Endothelial cell of umbilical vein (primary cell): ENCODE results near the gene ATP1B3. TPM values are rescaled to one million over a fixed set of nuclear protein-coding genes. Genes with fewer than 3 reads are reported as not detected.

Experiments used
- BruUV-seq: library from RNA; stranded (reverse); fragments of 400-500 nt; replicated peaks from 2 replicates; lab custom pipeline; 2021; lab: Mats Ljungman, UMichigan
- CTCF ChIA-PET: fragments of 300-600, 350-600 bp; sonication (Branson Sonifier 250); formaldehyde crosslinking; loops from one replicate; lab custom pipeline; 2021; ENCODE audit warnings: antibody characterized with exemption, inconsistent platforms; lab: Charles Lee
- POLR2A ChIA-PET: fragments of 300-600, 350-600 bp; sonication (Branson Sonifier 250); formaldehyde crosslinking; loops from one replicate; lab custom pipeline; 2021; ENCODE audit warnings: antibody characterized with exemption, inconsistent platforms; lab: Charles Lee
- DNase-seq: peaks from one replicate; pipeline ENCODE4 v3.0.0-alpha.2; 2011; ENCODE audit warnings: low read depth, low spot score
- FAIRE-seq: peaks from 2 replicates; lab custom pipeline; 2011; peaks lifted over from hg19 to GRCh38; lab: Jason Lieb, UNC
- H2AFZ ChIP-seq: 2 replicates; pipeline ENCODE4 v1.6.0; 2012; ENCODE audit warnings: low read depth, low read length, control low read depth, inconsistent platforms
- H3K27ac ChIP-seq: 2 replicates; pipeline ENCODE4 v1.5.1; 2011; ENCODE audit warnings: low read depth, mild to moderate bottlenecking, control low read depth, low read length, moderate library complexity; ENCODE audit not compliant: insufficient read depth
- H3K27me3 ChIP-seq, 2 experiments: 2 replicates each; pipeline versions ENCODE4 v1.6.0 to v1.6.1; 2011; ENCODE audit warnings: low read length in 2 of 2, mixed read lengths in 1 of 2; ENCODE audit not compliant: control insufficient read depth in 2 of 2, insufficient read depth in 2 of 2
- H3K36me3 ChIP-seq, 2 experiments: 2 replicates in 1 of 2; 3 replicates in 1 of 2; pipeline ENCODE4 v1.5.1; 2011; ENCODE audit warnings: low read length in 2 of 2, mild to moderate bottlenecking in 1 of 2, moderate library complexity in 1 of 2; ENCODE audit not compliant: control insufficient read depth in 2 of 2, insufficient read depth in 2 of 2; ENCODE audit errors: extremely low read depth in 1 of 2
- H3K4me1 ChIP-seq: 3 replicates; pipeline ENCODE4 v1.5.1; 2011; ENCODE audit warnings: mild to moderate bottlenecking, low read length; ENCODE audit not compliant: control insufficient read depth, insufficient read depth; ENCODE audit errors: extremely low read depth
- H3K4me2 ChIP-seq: 2 replicates; pipeline ENCODE4 v1.6.1; 2011; ENCODE audit warnings: low read length, control low read depth, mixed read lengths; ENCODE audit not compliant: insufficient read depth
- H3K4me3 ChIP-seq, 3 experiments: fragments of 200-600 bp in 1 of 3; sonication (generic), shearing (Covaris generic) in 1 of 3; replicated peaks in 1 of 3; 2 replicates each; pipeline ENCODE4 v1.5.1; 2011 to 2016; ENCODE audit warnings: control low read depth in 3 of 3, low read length in 3 of 3, mild to moderate bottlenecking in 2 of 3, inconsistent platforms in 1 of 3, low read depth in 1 of 3, moderate library complexity in 1 of 3; ENCODE audit not compliant: insufficient read depth in 1 of 3
- H3K79me2 ChIP-seq: 2 replicates; pipeline ENCODE4 v1.6.0; 2012; ENCODE audit warnings: low read length, inconsistent platforms; ENCODE audit not compliant: control insufficient read depth, insufficient read depth
- H3K9ac ChIP-seq: replicated peaks from 2 replicates; pipeline ENCODE3; 2011; ENCODE audit warnings: low read length, control low read depth; ENCODE audit not compliant: insufficient read depth; ENCODE audit errors: extremely low read depth
- H3K9me1 ChIP-seq: replicated peaks from 3 replicates; pipeline ENCODE4 v1.6.0; 2011; ENCODE audit warnings: mild to moderate bottlenecking, low read length; ENCODE audit not compliant: control insufficient read depth, insufficient read depth; ENCODE audit errors: extremely low read depth
- H3K9me3 ChIP-seq: replicated peaks from 2 replicates; pipeline ENCODE4 v1.5.1; 2012; ENCODE audit warnings: low read length, inconsistent platforms; ENCODE audit not compliant: control insufficient read depth, insufficient read depth
- H4K20me1 ChIP-seq: replicated peaks from 2 replicates; pipeline ENCODE3; 2011; ENCODE audit warnings: mild to moderate bottlenecking, low read length; ENCODE audit not compliant: control insufficient read depth, insufficient read depth; ENCODE audit errors: extremely low read depth
- EZH2 ChIP-seq: IDR thresholded peaks from 2 replicates; pipeline ENCODE4 v1.6.1; 2012; ENCODE audit warnings: borderline replicate concordance, low read depth, mild to moderate bottlenecking, moderate library complexity, low read length, inconsistent platforms; ENCODE audit not compliant: severe bottlenecking
- FOS ChIP-seq: IDR thresholded peaks from 2 replicates; pipeline ENCODE4 v1.6.1; 2011; ENCODE audit warnings: mild to moderate bottlenecking, low read length, moderate library complexity, borderline replicate concordance; ENCODE audit not compliant: insufficient read depth
- GATA2 ChIP-seq: IDR thresholded peaks from 2 replicates; pipeline ENCODE4 v1.7.0; 2011; ENCODE audit warnings: low read depth, mild to moderate bottlenecking, moderate library complexity, mixed read lengths, low read length; ENCODE audit not compliant: insufficient read length, insufficient read depth
- JUN ChIP-seq: IDR thresholded peaks from 2 replicates; pipeline ENCODE4 v1.6.1; 2011; ENCODE audit warnings: borderline replicate concordance, low read depth; ENCODE audit not compliant: insufficient read length, insufficient read depth
- MYC ChIP-seq: IDR thresholded peaks from one replicate; pipeline ENCODE4 v1.6.1; 2011; ENCODE audit warnings: mild to moderate bottlenecking, low read depth, low read length
- POLR2A ChIP-seq: IDR thresholded peaks from 2 replicates; pipeline ENCODE4 v1.6.1; 2012; ENCODE audit warnings: low read depth, mild to moderate bottlenecking, control low read depth, low read length
- POLR2AphosphoS5 ChIP-seq: IDR thresholded peaks from 2 replicates; pipeline ENCODE4 v1.6.1; 2012; ENCODE audit warnings: low read depth, mild to moderate bottlenecking, control low read depth, low read length, moderate library complexity; ENCODE audit not compliant: insufficient read depth
- dilution Hi-C: fragments of 300-500 bp; cut with MboI; formaldehyde crosslinking; loops from one replicate; pipeline ENCODE4 v1.15.0; 2019; ENCODE audit warnings: low sequenced_read_pairs; ENCODE audit not compliant: extremely low pct_ligation_motif_present
- intact Hi-C: fragments of 100-400 bp; cut with micrococcal nuclease; formaldehyde crosslinking; loops from one replicate; pipeline ENCODE4 v1.10.0; 2022
- polyA plus RNA-seq, 4 experiments: library from polyadenylated mRNA; depleted of rRNA in 3 of 4; stranded (reverse) in 3 of 4; unstranded in 1 of 4; fragments of >200 nt; gene quantifications; 2 replicates each; pipeline versions ENCODE4 v1.2.1 to v1.2.3, GENCODE V29; 2011 to 2012; ENCODE audit warnings: missing spikeins in 1 of 4
- total RNA-seq: library from RNA; stranded (reverse); gene quantifications from 2 replicates; pipeline ENCODE4 v1.2.3, GENCODE V29; 2021
- TF ChIP-seq, protein P1 (sequence below), 2 donors: IDR thresholded peaks; 1 replicate in 1 of 2; 2 replicates in 1 of 2; pipeline ENCODE4 v1.5.1; 2011; ENCODE audit warnings: low read length in 2 of 2, mild to moderate bottlenecking in 2 of 2, moderate library complexity in 2 of 2, control low read depth in 1 of 2, inconsistent platforms in 1 of 2, low read depth in 1 of 2; ENCODE audit not compliant: insufficient read depth in 1 of 2; ENCODE audit errors: extremely low read depth in 1 of 2
- TF ChIP-seq, protein P2 (sequence below): IDR thresholded peaks from 2 replicates; pipeline ENCODE4 v1.6.1; 2011; ENCODE audit not compliant: insufficient read depth, insufficient read length

Gene ATP1B3
- total and polyA plus RNA-seq, 2 donors (not counting 3 experiments of a cell fraction or from before 2014, with no cell fraction given), result 227 to 279 TPM

DNA sequence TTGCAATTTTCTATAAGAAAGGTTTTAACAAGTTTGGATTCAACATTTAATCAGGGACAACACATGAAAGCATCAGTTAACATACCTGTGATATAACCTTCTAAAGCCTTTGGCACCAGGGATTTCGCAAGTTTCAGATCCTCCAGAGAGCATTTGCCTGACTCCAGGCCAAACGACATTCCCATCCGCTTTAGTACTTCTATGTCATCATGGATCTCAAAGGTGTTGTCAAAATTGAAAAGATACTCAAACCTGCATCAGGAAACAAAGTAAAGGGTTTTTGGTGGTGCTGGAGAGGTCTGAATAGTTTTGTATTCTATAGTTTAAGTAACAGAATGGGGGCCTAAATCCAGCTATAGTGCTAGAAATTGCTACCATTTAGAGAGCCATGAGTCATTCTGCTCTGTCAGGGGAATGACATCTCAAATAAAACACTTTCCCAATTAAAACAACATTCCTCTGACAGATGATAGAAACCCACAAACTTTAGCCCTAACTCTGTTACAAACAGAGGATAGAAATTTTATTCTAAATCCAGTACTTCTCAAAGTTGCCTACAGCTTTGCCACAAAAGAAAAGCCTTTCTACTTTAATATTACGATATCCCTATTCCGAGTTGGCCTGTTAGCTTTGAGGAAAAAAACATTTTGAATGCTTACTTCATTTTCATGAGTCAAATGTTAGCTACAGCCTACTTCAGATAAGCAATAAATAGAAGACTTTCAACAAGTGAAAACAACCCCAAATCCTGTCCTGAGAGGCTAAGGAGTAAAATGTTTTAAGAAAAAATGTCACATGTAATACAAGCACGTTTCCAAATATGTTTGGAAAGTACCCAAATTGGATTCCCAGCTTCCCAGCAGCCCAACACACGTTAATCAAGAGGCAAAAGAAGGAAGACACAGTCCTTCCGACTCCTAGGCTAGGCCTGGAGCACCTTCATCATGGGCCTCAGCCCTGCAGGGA is 83.4 kb downstream of the ATP1B3 start:
- no peaks in the 10 kb centered on the region for H3K27me3 ChIP-seq
- H3K79me2 ChIP-seq, result no peaks in the 10 kb centered on the region
- intact Hi-C loops, result no loop called here
- POLR2A ChIA-PET, result no interaction called here
- FAIRE-seq, result peak; percentile 26
- H3K27ac ChIP-seq, result no peak overlapping the region
- no peaks in the 10 kb centered on the region for H4K20me1 ChIP-seq
- CTCF ChIA-PET, result interaction anchor here (1.0 to 1.6 kb wide), 3 partner anchors 16 to 320 kb away, joined by 4 read pairs; partner anchors contain the start of gene RNF7
- dilution Hi-C loops, result no loop called here
- BruUV-seq, result no TSS peak
- no peak for DNase-seq
- H3K36me3 ChIP-seq, result no peaks in the 10 kb centered on the region
- H3K9ac ChIP-seq, result no peak overlapping the region
- H3K4me1 ChIP-seq, result no peaks in the 10 kb centered on the region
- no peaks in the 10 kb centered on the region for H3K9me1 ChIP-seq
- TF ChIP-seq GATA2 (no peak), FOS (peak; percentile 73)
- no peak overlapping the region for H3K4me2 ChIP-seq
- no peak overlapping the region for H3K4me3 ChIP-seq
- no peaks in the 10 kb centered on the region for H3K9me3 ChIP-seq
- H2AFZ ChIP-seq, result no peak overlapping the region

- dilution Hi-C loops (no loop called here), intact Hi-C loops (no loop called here)
- no peak for FAIRE-seq
- Histone ChIP-seq H3K36me3 (no peaks in the 10 kb centered on the region), H3K4me2 (no peak overlapping the region), H4K20me1 (no peaks in the 10 kb centered on the region), H3K9me1 (no peaks in the 10 kb centered on the region), H2AFZ (no peak overlapping the region), H3K4me1 (no peaks in the 10 kb centered on the region), H3K9ac (no peak overlapping the region), H3K27me3 (no peaks in the 10 kb centered on the region), H3K27ac (no peak overlapping the region), H3K79me2 (no peaks in the 10 kb centered on the region), H3K4me3 (no peak overlapping the region), H3K9me3 (no peaks in the 10 kb centered on the region)
- ChIA-PET CTCF (interaction anchor here (1.0 to 1.6 kb wide), 3 partner anchors 17 to 319 kb away, joined by 4 read pairs; partner anchors contain the start of gene RNF7), POLR2A (no interaction called here)
- BruUV-seq, result no TSS peak
- TF ChIP-seq POLR2AphosphoS5, result no peak
- TF ChIP-seq POLR2A, result no peak
- no peak for TF ChIP-seq FOS
- no peak for TF ChIP-seq MYC
- TF ChIP-seq, protein P1, sequence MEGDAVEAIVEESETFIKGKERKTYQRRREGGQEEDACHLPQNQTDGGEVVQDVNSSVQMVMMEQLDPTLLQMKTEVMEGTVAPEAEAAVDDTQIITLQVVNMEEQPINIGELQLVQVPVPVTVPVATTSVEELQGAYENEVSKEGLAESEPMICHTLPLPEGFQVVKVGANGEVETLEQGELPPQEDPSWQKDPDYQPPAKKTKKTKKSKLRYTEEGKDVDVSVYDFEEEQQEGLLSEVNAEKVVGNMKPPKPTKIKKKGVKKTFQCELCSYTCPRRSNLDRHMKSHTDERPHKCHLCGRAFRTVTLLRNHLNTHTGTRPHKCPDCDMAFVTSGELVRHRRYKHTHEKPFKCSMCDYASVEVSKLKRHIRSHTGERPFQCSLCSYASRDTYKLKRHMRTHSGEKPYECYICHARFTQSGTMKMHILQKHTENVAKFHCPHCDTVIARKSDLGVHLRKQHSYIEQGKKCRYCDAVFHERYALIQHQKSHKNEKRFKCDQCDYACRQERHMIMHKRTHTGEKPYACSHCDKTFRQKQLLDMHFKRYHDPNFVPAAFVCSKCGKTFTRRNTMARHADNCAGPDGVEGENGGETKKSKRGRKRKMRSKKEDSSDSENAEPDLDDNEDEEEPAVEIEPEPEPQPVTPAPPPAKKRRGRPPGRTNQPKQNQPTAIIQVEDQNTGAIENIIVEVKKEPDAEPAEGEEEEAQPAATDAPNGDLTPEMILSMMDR (IDR thresholded peaks at IDR 0.05; ENCODE audit: extremely low read depth in 1 of 2, insufficient read depth in 1 of 2, low read depth in 1 of 2, low read length in 2 of 2), result no peak
- no peak for TF ChIP-seq EZH2
- TF ChIP-seq JUN, result no peak
- no peak for TF ChIP-seq GATA2
- TF ChIP-seq, protein P2, sequence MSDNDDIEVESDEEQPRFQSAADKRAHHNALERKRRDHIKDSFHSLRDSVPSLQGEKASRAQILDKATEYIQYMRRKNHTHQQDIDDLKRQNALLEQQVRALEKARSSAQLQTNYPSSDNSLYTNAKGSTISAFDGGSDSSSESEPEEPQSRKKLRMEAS, result no peak
- no peak for DNase-seq
Observed at GRCh38 chr3:141960731-141961130, 84.3 kb downstream of the ATP1B3 start.
